CD4-positive, alpha-beta T cell treated with Interleukin-10 for 1 hour (primary cell): ENCODE results near the gene GOLGA6A.
A peak's percentile ranks its signal among the peaks of the same experiment; 100 is the strongest.
"Not testable (repeated sequence)": the region's sequence is repeated elsewhere in the genome, so short reads cannot be mapped to it uniquely, and the experiment has no call there.

Experiments
- DNase-seq: peaks from one replicate; pipeline ENCODE4 v3.0.0-alpha.2; 2020

GOLGA6A gene, protein sequence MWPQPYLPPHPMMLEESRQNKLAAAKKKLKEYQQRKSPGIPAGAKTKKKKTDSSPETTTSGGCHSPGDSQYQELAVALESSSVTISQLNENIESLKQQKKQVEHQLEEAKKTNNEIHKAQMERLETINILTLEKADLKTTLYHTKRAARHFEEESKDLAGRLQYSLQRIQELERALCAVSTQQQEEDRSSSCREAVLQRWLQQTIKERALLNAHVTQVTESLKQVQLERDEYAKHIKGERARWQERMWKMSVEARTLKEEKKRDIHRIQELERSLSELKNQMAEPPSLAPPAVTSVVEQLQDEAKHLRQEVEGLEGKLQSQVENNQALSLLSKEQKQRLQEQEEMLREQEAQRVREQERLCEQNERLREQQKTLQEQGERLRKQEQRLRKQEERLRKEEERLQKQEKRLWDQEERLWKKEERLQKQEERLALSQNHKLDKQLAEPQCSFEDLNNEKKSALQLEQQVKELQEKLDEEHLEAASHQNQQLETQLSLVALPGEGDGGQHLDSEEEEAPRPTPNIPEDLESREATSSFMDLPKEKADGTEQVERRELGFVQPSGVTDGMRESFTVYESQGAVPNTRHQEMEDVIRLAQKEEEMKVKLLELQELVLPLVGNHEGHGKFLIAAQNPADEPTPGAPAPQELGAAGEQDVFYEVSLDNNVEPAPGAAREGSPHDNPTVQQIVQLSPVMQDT

DNA sequence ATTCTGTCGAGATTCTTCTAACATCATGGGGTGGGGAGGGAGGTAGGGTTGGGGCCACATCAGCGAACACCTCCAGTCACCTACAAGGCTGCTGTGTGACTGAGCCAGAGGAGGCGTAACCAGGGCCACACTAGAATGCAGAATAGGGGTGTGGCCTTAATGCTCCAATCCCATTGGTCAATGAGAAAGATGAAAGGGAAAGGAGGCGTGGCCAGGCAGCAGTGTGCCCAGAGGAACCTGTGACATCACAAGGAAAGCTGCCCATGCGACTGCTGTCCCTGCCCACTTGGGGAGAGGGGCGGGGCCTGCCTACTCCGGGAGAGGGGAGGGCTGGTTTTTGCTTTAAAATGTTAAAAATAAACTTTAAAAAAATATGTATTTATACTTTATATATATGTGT is at the start of gene GOLGA6A:
GOLGA6A (minus strand) TSS at position 101 of the 400 bp plus-strand sequence; CDS start at position 60, 41 bp downstream.
- not testable (repeated sequence) for DNase-seq

DNA sequence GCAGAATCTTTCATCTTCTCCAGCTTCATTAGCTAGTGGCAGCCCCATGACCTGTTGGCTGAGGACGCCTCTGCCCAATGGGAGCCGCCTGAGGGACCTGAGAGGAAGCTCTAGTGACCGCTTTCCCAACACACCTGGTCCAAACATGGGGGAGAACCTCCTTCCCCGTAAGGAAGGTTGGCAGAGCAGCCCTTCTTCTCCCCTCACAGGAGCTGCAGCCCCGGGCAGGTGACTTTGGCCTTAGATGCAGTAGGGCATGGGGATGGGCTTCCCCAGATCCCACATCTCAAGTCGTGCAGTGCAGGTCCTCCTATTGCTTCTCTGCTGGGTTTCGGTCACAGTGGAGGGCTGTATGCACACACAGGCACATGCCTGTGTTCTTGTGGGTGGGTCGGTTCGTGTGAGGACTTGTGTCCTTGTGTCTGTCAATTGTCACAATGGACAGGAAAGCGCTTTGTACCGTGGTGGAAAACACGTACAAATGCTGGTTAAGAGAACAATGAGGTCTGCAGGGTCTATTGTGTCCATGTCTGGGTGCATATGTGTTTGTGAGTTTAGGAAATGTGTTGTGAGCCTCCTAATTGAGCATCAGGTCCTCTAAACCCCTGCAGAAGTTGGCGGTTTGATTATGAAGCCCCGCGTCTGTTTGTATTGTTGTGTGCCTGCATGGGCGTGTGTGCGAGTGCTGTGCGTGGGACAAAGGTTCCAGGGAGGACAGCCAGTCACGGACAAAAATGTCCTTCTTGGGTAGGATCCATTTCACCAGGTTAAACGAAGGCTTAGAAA is 49.5 kb upstream of the GOLGA6A start:
- no peak for DNase-seq

DNA sequence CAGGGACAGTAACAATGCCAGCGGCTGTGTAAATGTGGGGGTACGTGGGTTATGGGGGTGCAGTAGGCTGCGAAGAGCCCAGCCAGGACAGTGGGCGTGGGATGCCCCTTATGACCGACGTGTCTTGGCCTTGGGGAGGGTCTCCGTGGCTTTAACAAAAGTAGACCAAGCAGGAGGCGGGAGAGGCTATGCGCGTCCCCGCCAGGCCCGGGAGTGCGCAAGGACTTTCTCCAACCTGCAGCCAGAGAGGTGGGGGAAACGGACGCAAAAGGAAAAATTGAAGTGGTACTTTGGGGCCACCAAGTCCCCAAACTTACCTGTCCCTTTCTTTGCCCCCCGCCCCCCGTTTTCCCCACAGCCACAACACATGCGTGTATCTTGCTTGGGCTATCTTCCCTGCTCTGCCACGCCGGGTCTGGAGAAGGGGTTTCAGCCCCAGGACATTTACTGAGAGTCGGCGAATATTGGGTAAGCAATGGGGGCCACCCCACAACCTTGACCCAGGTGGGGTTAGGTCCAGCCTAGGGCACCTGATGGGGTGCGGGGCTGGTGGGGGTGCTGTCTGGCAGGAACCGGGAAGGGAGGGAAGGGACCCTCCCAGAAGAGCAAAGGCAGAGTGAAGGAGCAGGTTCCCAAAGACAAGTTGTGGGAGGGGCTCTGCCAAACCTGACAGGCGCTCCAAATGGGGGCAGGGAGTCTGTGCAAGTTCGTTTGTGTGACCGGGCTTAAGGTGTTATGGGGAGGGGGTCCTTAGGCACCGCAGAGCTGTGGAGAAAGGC is 48.7 kb upstream of the GOLGA6A start:
- no peak for DNase-seq

DNA sequence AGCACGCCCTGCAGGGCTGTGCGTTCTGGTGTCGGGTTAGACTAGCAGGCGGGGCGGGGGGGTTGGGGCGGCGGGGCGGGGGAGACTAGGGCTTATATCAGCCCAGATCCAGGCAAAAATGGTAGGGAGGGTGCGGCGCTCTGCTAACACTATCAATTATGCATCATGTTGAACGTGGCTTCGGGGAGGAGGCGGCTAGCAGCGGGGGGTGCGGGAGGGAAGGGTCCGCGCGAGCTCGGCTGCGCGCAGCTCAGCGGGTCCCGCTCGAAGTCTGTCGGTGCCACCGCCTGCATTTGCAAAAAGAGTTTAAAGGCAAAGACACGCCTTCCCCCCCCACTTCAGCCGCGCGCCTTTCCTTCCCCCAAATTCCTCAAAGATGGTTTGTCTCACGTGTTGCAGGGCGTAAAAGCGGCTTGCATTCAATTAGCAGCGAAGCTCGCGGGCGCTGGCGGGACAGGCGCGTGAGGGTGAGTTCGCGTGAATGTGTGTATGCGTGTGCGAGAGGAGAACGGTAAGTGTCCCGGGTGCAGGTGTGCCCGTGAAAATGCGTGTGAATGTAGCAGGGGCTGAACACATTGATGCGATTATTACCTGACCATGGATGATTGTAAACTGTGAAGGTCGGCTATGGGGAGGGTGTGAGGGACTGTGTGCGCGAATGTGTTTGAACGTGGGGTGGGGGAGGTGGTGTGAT is 48.0 kb upstream of the GOLGA6A start, which contains the start of gene ISLR2:
ISLR2 (plus strand) TSS at position 432 of the 694 bp plus-strand sequence. CDS start 2,169 bp downstream, outside the sequence.
- no peak for DNase-seq

DNA sequence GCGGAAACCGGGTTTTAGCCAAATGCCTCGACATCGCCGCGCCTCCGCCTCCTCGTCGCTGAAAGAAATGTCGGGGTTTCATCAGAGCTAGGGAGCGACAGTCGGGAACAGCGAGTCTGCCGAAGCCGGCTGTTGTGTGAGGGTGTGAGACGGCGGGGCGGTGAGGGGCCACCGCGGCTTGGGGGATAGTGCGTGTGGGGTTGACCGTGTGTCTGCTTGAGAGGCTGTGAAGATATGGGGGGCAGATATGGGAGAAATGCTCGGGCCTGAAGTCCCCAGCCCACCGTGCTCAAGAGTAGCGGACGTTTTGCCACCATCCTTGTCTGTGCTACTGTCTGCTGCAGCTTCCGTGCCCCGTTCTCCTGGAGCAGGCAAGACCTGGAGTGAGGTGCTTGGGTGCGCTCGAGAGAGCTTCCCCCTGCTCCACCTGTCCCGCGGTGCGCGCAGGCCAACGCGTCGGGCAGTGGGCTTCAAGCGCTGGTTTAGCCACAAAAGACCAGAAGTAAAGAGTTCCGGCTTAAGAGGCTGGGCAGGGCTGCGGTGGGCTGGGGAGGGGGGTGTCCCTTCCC is 47.3 kb upstream of the GOLGA6A start:
- no peak for DNase-seq

DNA sequence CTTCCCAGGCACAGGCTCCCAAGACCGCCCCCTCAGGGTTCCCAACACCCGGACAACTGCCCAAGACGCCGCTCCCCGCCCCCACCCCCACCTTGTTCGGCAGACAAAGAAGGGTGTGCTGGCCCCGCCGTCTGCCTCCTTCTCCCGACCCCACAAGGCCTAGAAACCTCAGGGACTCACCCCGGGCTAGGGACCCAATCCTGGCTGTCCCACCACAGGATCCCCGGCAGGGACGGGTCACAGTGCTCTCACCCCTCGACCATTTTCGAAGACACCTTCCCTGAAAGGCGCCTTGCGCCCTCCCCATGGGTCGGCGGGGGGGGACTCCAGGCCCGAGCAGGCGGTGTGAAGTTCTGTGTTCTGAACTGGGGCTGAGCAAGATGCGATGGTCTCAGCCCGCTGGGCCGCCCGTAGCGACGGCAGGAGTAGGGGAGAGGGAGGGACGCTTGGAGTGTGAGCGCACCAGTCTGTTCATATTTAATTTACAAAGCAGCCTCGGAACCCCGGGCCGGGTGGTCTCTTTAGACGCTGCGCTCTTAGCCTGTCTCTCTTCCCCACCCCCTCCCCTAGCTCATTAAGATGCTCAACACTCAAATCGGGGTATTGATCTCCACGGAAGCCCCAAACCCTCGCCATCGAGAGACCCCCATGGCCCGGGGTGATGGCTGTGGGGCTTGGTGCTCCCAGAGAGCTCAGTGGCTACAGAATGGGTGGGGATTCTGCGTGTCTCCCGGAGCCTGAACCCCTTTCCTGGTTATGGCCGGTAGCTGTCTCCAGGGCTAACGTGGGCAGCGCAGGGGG is 46.6 kb upstream of the GOLGA6A start:
- no peak for DNase-seq

DNA sequence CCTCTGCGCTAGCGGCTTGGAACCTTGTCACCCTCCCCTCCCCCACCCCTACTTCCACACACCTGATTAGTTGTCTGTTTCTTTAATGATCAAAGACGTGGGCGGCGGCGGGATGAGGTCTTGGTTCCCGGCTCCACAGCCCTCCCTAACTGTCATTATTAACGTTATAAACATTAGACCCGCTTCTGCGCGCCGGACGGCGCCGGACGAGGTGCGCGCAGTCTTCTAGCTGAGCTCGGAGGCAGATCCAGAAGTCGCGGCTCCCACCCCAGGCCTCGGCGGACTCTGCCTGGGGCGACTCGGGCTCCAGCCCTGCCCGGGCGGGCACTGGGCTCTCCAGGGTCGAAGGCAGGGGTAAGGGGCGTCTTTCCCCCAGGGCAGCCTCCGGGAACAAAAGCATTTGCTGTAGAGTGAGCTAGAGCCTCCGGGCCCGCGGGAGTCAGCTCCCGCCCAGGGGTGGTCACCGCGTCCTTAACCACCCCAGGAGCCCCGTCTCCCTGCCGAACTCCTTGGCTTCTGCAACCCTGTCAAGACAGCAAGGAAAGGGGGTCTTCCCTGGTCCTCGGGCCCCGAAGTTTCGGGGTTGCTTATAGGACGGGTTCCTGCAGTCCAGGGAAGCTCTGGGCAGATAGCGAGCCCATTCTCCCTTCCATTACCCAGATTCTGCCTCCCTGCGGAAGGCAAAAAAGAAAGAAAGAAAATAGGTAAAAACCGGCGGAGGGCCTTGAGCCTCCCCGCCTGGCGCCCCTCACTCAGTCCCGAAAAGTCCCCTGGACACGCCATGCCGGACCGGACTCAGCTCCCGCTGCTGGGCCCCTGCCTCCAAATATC is 45.8 kb upstream of the GOLGA6A start:
- no peak for DNase-seq

DNA sequence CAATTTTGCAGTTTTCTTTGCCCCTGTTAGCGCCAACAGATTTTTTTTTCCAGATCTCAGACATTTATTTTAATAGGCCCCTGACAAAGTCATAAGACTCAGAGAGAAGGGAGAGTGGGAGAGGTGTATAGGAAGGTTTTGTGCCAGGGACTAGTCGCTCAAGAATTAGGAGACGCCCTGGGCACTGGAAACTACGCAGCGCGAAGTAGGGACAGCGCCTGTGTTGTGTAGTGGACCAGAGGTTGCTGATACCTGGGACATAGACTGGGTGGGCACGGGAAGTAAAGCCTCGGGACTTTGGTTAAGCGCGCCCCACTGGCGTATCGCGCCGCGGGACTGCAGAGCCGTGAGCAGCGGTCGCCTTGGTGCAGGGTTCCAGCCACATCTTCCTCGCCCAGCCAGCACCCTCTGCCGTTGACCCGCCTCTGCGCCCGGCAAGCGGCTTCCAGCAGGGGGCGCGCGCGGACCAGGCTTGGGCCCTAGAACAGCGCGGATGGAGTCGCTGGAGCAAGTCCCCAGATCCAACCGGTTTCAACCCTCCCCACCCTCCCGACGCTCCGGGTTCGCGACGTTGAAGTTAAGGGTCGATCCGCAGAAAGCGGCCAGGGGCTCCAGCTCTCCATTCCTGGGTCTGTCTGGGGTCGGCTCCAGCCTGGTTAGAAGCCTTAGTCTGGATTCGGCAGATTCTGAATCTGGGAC is 45.1 kb upstream of the GOLGA6A start:
- peak; percentile 76 for DNase-seq

DNA sequence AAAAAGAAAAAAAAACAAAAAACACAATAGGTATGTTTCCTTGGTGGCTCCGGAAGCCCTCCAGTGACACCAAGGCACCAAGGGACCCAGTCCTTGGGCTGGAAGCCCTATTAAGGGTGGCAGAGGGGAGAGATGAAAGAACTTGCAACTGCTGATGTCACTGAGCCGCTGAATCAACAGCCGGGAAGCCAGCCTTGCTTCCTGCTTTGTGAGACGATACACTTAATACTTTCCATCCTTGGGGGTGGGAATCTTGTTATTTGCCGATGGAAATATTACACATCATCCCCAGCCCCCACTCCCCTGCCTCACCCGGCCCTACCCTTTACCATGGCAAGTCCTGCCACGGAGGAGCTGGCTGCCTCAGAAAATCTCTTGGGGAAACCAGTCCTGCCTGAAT is 42.4 kb upstream of the GOLGA6A start:
- no peak for DNase-seq

DNA sequence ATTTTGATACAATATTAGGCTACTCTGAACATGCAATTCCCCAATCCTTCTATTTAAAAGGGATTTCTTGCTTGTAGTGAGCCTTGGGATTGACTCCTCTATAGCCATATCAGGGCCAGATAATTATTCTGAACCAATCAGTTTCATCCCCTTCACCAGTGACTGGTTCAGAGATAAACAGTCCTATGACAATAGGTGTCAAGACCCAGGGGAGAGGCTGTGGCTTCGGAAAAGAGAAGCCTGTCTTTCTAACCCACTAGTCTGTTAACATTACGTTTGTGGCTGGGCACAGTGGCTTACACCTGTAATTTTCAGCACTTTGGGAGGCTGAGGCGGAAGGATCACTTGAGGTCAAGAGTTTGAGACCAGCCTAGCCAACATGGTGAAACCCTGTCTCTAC is 41.8 kb upstream of the GOLGA6A start:
- DNase-seq: no peak

DNA sequence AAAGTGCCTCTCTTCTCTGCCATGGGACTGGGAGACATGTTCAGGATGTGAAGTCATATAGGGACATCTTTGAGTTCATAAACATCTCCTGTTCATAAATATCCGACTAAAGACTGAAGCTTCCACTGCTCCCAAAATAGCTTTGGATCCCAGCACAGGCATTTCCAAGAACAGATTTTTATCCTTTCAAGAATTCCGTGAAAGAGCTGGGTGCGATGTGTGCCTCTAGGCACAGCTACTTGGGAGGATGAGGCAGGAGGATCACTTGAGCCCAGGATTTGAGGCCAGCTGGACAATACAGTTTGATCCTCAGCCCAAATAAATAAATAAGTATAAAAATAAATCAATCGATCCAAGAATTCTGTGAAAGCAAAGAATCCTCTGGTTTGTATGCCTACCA is 41.3 kb upstream of the GOLGA6A start:
- DNase-seq: no peak

DNA sequence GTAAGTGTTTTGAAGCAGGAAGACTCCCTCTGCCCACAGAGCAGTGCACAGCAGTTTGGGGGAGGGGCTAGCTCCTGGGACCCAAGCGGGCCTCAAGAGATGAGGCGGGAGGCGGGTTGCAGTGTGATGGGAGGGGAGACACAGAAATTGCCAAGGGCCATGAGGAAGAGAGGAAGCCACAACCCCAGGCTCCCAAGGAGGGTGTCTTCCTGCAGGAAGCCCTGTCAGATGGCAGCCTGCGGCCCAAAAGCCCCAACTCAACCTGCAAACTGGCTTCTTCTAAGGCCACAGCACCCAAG is 40.7 kb upstream of the GOLGA6A start:
- no peak for DNase-seq

DNA sequence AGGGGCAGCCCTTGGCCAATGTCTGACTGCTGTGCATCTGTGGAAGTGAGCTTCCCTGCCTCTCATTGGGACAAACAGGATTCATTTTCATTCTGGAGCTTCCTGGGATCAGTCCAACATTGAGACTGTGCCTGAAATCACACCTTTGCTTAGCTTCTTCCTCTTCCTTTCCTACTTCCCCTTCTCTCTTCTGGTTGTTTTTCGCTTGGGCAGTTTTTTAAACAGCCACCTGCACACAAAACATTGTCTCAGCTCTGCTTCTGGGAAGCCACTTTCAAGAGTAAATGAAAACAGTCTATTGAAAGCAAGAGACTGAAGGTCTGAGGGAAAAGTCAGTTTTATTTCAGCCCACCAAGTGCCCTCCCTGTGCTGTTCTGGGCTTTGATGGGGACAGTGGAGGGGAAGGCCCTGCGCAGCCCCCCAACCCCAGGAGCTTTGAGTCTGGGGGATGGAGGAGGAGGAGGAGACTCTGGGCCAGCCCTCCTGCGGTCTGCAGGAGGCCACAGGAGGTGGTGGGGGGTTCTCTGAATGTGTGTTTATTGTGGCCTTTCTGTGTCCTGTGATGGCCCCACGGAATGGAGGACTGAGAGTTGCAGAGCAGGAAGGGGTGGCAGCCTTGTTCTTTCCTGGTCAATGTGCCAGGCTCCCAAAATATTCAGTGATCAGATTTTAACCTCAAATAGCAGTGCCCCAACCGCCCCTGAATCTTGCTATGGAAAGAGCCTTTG is 40.2 kb upstream of the GOLGA6A start:
- DNase-seq: no peak

DNA sequence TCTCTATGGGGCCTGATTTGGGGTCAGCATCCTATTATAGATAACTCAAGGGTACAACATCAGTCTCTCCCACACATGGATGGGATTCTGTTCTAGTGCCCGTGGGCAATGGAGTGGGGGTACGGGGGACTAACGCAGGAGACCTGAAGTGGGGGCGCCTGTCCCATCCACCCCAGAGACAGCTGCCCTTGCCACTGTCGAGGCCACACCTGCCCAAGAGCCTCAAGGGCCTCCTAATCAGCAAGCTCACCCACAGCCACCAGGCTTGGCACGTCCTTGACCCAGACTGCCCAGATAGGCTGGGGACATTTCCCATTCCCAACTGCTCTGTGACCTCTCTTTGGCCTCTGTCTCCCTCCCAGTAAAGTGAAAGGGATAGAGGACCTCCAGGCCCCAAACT is 39.5 kb upstream of the GOLGA6A start:
- no peak for DNase-seq

DNA sequence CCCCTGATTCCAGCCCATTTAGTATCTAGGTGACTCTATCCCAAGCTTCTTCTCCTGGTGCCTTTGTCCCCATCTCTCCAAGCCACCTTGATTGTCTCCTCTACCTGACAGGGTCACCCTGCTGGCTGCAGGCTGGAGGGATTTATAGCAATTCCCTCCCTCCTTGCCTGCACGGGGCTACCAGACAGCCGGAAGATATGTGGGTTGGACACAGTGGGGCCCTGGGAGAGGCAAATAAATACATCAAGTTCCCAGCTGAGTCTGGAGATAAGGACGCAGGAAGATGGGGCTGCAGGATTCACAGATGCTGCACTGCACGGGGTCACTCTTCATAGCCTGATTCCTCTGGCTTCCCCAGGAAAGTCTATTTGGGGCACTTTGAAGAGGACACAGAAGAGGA is 38.7 kb upstream of the GOLGA6A start:
- no peak for DNase-seq

DNA sequence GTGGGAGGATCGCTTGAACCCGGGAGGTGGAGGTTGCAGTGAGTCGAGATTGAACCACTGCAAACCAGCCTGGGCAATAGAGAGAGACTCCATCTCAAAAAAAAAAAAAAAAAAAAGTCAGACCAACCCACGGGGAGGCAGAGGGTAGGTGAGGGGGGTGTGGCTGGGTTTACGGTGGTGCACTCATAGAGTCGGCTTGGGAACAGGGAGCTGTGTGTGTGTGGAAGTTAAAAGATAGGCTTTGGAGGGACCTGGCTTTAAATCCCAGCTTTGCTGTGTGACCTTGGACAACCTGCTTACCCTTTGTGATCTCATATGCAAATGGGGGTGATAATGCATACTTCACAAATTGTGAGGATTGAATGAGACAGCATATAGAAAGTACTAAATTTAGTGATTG is 38.1 kb upstream of the GOLGA6A start:
- no peak for DNase-seq

DNA sequence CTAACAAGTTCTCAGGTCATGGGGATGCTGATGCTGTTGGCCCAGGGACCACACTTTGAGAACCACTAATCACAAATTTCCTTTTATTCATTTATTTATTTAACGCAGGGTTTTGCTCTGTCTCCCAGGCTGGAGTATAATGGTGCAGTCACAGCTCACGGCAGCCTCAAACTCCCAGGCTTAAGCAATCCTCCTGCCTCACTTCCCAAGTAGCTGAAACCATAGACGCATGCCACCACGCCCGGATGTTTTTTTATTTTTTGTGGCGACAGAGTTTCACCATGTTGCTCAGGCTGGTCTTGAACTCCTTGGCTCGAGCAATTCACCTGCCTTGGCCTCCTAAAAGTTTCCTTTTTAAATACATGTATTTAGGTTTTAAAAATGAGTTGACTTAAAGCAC is 27.4 kb upstream of the GOLGA6A start:
- no peak for DNase-seq

DNA sequence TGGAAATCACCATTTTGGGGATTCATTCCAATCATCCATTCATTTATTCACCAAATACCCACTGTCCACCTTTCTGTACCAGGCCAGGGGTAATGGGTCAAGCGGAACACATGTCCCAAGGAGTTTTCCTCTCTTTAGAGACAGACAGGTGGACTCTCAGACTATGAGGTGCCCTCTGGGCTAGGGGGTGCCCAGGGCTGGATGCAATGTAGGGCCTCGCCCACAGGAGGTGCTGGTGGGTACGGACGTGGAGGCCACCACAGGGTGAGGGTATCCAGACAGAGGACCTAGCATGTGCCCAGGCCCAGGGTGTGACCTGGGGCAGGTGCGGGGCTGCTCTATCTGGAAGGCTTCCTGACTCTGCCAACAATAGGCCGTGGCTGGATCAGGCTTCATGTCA is 26.3 kb upstream of the GOLGA6A start:
- not testable (repeated sequence) for DNase-seq

DNA sequence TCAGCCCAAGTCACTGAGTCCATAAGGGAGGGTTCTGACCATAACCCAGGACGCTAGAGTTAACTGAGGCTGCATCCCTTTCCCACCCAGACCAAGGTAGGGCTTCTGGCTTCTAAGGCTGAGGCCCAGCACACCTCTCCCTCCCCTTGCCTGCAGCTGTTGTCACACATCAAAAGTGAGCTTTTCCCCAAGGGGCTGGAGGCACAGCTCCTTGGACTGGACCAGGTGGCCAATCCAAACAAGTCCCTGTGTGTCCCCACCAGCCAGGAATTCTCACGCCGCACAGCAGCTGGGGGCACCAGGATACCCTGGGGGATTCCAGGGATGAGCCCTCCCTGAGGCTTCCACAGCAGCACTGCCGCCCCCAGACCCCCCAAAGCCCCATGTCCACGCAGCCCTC is 25.8 kb upstream of the GOLGA6A start:
- no peak for DNase-seq
